Bronchial smooth muscle cell (primary cell): ENCODE measurements around the gene GPR22. TPM values are rescaled to one million over a fixed set of nuclear protein-coding genes. Genes with fewer than 3 reads are reported as not detected.

ENCODE experiments used
- total RNA-seq: library from RNA; depleted of rRNA; stranded (reverse); fragments of >200 nt; gene quantifications from 2 replicates; pipeline ENCODE4 v1.2.1, GENCODE V29; 2014

Gene GPR22, protein sequence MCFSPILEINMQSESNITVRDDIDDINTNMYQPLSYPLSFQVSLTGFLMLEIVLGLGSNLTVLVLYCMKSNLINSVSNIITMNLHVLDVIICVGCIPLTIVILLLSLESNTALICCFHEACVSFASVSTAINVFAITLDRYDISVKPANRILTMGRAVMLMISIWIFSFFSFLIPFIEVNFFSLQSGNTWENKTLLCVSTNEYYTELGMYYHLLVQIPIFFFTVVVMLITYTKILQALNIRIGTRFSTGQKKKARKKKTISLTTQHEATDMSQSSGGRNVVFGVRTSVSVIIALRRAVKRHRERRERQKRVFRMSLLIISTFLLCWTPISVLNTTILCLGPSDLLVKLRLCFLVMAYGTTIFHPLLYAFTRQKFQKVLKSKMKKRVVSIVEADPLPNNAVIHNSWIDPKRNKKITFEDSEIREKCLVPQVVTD
- total RNA-seq, result not detected in 2 replicates

DNA sequence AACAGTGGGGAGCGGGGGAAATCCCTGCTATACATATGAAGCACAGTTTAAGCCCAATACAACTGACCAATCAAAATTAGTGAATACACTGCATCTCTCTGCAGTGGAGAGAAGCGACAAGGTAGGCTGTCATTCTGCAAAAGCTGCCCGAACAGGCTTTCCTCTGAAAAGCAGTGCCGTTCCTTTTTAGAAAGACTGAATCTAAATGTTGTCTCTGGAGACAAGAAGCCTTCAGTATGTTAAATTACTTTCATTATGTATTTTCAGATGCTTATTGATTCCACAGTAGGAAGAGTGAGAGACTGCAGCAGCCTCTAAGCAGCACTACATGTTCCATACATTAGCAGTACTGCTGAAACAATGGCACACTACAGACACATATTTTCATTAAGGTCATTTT lies at the start of gene GPR22:
Gene GPR22, plus strand, starts transcription at position 129 of the 400 bp plus-strand sequence. CDS start 4,004 bp downstream, outside the sequence.

Other genes starting within 250 kb of the GPR22 start
- gene COG5, start 93.9 kb downstream of the GPR22 start, total RNA-seq, result 19.2 and 32.7 TPM in 2 replicates
- 3.7 and 4.9 TPM in 2 replicates for gene DUS4L, start 93.9 kb downstream of the GPR22 start, total RNA-seq
- 32.8 and 34.5 TPM in 2 replicates for gene BCAP29, start 110.2 kb downstream of the GPR22 start, total RNA-seq
- gene SLC26A4, start 190.8 kb downstream of the GPR22 start, total RNA-seq, result 0.47 and 0.52 TPM in 2 replicates